Hepatic stellate cell (primary cell): ENCODE results near the gene ADRM1.

Source experiments
- DNase-seq: peaks from one replicate; pipeline ENCODE4 v3.0.0; 2011; ENCODE audit warnings: low spot score

Gene ADRM1

DNA sequence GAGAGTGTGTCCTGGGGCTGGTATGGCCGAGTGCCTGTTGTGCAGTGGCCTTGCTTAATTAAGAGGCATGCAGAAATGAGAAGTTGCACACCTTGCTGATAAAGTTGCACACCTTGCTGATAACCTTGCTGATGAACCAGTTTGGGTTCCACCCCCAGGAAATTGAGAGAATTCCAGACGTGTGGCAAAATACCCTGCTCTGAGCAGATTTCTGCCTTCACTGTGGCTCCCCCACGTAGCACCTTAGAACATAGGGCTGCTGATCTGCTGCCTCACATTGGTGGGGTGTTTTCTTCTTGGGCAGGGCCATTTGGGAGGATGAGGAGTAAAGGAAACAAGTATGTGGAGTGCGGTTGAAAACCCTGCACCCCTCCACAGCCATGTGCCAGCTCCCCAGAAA lies 22.5 kb upstream of the ADRM1 start:
- DNase-seq: no peak

DNA sequence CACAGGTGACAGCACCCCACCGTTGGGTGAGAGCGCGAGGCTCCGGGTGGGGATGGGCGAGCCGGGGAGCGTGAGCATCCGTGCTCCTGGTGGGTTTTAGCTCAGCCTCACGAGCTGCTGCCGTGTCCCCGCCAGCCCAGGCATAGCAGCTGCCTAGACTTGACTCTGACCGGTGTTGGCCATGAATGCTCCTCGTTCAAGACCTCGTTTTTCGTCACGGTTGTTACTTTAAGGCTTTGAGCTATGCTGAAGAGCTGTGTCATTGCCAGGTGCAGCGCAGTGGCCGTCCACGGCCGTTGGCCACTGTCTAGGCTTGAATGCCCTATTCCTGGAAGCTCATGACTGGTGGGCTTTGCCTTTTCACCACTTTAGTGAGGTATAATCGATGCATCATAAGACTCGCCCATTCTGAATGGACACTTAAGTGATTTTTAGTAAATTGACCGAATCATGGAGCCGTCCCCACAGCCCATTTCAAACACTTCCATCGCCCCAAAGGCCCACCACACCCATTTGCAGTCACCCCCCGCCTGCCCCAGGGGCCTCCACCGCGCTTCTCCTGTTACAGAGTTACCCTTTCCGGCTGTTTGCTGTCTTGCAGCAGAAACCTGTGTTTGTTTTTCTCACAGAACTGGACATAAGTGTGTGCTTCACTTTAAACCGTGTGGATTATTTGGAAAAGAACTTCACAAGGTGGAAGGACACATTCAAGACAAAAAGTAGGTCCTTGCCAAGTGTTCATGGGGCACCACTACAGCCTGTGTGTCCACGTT lies 21.4 kb upstream of the ADRM1 start:
- no peak for DNase-seq

DNA sequence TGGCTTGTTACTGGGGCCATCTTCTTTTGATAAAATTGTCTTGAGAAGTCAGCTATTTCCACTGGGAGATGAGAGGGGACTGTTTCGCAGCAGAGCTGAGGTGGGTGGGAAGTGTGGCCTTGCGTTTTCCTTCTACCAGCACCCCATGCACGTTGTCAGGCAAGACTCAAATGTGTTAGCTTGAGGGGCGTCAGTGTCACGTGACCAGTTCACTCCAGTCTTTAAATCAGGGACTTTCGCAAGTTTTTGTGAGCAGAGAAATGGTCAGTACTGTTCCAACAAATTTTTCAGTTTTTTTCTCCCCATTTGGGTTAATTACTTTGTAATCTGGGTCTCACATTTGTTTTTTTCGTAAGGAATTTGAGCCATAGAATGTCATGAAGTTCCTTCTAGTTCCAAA lies 20.7 kb upstream of the ADRM1 start:
- DNase-seq: no peak

DNA sequence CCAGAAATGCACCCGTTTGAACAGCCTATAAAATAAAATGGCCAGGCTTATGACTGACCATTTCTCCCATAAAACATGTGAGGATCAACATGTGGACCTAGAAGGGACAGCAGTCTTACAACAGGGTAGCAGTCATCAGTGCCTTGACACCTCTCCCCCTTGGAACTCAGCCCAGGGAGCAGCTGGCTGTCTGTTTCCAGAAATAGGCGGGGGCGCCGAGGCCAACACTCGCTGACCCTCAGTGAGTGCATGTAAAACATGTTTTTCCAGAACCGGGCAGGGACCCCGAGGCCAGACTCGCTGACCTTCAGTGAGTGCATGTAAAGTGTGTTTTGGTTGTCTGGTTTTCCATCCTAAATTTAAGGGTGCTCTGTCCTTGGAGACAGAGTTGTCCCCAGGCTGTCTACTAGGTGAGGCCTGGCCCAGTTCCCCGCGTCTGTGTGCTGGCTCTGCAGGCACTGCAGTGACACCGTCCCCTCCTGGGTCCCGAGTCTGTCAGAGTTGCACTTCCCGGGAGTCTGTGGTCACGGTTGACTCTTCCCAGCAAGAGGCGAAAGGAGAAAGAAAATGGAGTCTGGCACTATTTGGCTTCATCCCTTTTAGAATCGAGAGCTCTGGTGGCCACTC lies 19.8 kb upstream of the ADRM1 start:
- DNase-seq: no peak

DNA sequence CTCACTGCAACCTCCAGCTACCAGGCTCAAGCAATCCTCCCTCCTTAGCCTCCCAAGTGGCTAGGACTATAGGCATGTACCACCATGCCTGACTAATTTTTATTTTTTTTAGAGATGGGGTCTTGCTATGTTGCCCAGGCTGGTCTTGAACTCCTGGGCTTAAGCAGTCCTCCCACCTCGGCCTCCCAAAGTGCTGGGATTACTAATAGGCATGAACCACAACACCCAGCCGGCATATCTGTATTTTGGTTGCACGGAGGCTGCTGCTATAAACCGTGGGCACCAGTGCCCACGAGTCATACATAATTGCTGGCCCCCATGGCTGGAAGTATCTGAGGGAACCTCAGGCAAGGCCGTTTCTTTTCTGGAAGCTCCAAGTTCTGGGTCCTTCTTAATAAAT lies 18.3 kb upstream of the ADRM1 start:
- no peak for DNase-seq

DNA sequence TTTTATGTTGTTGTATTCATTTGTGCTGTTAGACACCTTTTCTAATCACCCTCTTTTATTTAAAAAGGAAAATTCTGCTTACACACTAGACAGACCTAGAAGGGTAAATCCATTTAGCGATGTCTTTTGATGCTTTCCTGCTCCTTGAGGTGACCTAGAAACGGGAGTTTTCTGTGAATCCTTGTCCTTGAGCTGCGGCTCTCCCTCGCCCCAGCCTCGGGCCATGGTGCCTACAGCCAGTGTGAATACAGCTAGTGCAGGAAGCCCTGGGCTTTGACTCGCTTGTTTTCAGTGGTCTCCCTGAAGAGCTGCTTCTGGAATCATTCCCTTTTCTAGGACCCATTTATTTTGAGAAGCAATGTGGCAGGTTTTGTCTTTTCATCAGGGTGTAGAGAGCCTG lies 17.6 kb upstream of the ADRM1 start:
- no peak for DNase-seq

DNA sequence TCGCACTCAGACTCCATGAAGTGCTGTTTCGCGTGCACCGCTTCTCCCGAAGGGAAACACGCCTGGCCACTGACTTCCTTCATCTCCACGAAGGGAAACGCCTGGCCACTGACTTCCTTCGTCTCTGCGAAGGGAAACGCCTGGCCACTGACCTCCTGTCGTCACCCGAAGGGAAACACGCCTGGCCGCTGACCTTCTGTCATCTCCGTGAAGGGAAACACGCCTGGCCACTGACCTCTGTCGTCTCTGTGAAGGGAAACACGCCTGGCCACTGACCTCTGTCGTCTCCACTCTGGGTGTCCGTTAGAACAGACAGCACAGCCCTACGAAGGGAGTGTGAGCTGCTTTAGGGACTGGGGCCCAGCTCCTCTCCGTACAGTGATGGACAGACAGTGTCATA lies 17.1 kb upstream of the ADRM1 start:
- DNase-seq: no peak

DNA sequence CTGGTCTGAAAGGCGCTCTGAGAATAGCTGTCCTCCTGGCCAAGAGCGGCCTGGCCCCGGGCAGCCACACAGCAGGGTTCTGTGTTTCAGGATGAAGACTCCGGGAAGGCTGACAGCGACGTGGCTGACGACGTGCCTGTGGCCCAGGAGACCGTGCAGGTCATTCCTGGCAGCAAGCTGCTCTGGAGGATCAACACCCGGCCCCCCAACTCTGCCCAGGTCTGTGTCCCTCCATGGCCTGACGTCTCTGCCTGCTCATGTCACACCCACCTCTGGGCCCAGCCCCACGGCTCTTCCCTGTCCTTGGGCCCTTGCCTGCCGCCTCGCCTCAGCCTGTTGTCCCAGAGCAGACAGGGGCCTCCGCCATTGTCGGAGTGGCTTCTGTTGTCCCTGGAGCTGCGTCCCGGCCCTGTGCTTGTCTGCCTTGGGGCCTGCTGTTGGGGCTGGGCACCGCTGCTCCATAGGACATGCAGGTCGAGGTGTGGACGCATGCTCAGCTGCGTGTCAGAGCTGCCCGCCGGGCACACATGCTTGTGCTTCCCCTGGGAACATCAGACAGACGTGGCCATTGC lies 16.2 kb upstream of the ADRM1 start:
- DNase-seq: no peak

DNA sequence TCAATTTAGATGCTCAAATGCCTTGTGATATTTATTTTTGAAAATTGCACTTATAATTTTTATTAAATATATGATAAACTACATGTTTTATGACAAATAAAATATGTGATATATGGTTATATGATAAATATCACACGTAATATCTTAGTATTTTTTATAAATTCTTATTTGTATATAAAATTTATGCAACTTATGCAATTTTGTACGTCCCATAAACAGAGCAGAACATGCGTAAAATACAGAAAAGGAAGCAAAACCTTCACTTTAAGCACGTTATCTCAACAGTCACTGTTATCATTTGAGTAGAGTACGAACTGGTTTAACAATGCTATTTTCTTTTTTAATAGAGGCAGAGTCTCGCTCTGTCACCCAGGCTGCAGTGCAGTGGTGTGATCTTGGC lies 15.7 kb upstream of the ADRM1 start:
- DNase-seq: no peak

DNA sequence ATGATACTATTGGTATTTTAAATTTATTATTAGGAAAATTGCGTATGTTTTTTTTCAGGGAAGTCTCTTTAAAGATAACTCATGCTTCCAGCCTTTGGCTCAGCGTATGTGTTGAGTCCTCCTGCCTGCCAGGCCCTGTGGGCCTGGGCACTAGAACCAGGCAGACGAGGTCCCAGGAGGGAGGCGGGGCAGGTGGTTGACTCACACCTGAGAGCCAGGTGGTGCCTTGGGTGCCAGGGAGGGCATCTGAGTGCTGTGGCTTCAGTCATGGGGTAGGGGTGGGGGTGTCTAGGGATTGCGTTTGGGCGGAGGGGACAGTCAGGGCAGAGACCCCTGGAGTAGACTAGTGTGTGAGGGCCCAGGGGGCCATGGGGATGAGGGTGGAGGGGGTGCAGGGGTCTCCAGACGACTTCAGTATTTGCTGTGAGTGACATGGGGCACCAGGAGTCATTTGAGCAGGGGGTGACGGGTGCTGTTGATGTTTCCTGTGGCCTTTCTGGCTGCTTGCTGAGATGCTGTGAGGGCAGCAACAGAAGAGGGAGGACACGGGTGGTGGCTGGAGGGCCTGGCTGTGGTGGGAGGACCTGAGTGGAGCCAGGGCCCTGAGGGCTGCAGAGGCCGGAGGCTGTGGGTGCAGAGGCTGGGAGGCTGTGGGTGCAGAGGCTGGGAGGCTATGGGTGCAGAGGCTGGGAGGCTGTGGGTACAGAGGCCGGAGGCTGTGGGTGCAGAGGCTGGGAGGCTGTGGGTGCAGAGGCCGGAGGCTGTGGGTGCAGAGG lies 14.8 kb upstream of the ADRM1 start:
- no peak for DNase-seq

DNA sequence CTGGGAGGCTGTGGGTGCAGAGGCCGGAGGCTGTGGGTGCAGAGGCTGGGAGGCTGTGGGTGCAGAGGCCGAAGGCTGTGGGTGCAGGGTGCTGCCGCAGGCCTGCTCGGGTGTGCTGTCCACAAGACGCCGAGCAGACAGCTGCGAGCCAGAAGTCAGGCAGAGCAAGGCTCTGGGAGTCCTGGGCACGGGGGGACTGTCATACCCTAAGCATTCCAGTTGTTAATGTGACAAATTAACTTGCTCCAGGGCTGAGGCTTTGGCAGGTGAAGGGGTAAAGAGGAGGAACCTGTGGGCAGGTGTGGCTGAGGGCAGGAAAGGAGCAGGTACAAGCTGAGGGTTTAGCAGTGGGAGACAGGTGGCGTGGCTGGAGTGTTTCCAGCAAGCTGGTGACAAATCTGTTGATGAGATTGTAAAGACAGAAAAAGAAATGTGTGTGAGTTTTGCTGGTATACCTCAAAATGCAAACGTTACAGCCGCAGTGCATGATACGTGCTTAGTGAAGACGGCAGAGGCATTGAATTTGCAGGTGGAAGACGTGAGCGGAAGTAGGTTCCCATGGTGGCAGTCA lies 14.2 kb upstream of the ADRM1 start:
- DNase-seq: no peak

DNA sequence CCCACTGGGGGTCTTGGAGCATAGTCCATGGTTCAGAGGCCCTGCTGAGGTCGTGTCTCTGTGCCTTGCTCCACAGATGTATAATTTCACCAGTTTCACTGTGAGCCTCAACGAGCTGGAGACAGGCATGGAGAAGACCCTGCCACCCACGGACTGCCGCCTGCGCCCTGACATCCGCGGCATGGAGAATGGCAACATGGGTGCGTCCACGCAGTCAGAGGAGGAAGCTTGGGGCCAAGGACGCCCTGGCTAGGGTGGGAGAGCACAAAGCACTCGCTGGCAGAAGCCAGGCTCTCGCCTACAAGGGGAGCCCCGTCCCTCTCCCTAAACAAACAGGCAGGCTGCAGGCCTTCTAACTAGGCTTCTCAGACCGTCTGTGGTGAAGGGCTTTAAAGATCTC lies 13.7 kb upstream of the ADRM1 start:
- no peak for DNase-seq

DNA sequence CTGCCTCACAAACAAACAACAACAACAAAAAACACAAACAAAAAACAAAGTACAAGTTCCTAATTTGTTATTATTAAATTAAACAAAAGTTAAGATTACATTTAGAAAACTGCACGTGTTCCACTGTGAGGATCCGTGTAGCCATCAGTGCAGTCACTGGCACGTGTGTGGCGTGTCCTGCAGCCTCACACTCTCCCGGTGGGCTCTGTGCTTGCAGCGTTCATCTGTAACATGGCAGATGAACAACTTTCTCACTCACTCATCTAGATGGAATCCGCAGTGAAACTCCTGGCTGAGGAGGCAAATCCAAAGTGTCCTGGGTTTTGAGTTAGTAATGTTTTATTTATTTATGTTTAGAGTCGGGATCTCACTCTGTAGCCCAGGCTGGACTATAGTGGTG lies 12.9 kb upstream of the ADRM1 start:
- no peak for DNase-seq

DNA sequence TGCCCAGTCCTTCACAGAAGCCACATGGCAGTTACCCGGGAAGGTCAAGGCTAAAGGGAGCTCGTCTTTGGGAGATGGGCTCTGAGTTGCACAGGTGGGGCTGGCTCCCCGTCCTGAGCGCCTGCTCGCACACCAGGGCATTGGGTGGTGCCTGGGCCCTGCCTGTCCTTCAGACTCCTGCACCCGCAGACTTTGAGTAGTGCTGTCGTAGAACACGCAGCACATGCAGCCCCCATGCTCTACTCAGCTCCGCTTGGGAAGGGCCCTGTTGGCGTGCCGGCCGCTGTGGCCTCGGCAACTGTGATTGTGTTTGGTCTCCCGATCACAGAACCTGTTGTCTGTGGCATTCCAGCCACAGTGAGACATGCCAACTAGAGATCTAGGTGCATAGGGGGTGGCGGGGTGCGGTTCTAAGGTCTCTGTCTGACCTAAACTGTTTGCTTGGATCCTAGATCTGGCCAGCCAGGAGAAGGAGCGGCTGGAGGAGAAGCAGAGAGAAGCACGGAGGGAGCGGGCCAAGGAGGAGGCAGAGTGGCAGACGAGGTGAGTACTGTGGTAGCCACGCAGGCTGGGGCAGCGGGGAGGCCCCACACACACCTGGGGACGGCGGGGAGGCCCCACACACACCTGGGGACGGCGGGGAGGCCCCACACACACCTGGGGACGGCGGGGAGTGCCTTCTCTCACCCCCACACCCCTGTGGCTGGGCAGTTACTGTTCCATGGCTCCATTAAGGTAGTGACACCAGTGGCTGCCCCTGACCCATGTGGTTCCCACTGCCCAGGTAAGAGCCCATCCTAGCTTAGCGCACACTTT lies 11.3 kb upstream of the ADRM1 start:
- DNase-seq: no peak

DNA sequence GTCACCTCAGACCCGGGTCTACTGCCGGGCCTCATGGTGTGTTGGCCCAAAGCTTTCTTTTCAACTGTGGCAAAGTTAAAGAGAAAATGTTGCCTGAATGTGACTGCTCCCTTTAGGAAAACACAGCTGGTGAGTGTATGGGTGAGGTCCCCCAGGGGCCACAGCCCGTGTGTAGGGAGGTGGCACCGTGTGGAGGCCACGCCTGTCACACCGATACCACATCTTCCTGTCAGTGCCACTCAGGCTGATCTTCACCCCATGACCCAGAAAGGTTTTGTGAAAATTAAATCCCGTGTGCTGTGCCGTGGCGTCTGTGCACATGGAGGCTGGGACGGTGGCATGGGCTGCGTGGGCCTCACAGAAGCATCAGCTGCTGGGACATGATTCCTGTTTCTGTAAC lies 10.7 kb upstream of the ADRM1 start:
- DNase-seq: no peak

DNA sequence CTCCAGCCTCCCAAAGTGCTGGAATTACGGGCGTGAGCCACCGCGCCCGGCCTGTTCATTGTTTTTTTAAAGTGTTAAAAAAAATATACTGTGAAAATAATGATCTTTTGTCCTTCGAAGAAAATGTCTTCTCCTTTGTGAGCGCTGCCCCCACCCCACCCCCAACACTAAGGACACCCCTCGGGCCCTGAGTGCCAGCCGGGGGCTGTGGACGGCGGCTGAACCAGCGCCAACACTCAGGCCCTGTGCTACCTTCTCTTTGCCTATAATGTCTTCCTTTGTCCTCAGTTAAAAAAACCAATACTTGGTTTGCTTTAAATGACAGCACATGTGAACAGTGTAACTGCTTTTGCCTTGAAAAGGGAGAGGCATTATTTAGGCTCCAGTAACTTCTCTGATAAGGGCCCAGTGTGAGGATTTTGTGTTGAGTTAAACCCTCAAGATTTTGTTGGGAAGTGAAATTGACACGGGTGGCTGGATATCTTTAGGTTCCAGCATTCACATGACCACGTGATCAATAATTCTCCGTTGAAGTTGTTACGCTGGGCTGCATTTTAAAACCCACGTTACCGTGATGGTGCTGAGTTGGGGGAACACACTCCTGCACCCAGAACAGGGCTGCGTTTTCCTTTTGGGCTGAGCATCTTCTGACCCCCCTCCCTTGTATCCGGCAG lies 9.5 kb upstream of the ADRM1 start:
- no peak for DNase-seq

DNA sequence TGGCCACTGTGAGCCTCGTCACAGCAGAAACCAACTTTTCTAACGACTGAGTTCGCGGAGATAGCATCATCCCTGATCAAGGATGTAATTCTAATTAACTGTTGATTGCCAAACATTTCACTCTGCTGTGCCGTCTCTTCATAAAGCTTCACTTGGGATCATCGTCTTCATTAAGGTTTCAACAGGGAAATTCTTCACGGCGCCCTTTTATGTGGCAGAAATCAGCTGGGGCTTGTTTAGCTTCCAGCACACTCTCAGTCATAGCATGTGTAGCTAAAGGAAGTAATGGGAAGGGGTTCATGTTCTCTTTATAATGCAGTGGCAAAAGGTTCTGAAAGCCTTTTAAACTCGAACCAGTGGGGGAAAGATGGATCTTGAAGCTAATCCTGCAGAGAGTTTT lies 8.9 kb upstream of the ADRM1 start:
- no peak for DNase-seq

DNA sequence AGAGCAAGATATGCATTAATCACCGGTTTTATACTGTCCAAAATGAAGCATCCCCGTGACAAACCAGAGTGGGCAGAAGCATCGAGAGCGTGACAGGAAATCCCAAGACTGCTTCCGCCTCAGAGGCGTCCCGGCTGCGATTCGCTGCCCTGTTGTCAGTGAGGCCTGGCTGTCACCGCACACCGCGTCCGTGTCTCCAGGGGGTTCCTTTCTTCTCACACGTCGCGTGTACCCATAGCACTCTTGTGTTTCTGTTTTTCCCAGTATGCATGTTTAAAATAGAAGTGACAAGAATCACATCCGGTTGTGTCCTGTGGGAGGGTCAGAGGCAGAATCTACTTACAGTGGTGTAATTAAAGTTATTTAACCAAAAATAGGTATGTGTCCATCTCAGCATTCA lies 8.3 kb upstream of the ADRM1 start:
- no peak for DNase-seq

DNA sequence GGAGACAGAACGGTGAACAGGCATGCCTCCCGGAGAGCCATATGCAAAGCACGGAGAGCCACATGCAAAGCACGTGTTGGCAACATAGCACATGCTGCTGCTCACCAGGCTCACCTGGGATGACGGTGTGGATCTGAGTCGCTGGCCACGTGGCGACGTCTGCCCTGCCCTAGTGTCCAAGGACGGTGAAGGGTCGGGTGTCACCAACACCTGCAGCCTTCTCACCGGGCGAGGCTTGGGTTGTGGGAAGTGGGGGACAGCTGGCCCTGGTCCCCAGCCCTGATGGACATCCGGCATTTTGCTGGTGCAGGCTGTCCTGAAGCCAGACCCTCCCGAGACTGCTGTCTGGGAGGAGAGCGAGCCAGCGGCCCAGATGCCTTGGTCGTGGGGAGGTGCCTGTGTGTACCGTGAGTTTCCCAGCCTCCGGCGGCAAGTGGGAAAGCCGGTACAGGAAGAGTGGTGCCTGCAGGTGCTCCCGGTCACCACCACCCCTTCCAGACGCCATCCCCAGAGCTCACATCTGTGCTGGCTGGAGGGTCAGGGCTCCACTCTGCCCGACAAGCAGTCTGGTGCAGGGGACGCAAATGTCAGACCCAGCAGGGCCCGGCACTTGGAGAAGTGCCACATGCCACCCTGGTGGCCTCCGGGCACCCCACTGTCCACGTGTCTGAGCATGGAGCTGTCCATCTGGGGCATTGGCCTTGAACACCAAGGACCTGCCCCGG lies 5.9 kb upstream of the ADRM1 start:
- no peak for DNase-seq

DNA sequence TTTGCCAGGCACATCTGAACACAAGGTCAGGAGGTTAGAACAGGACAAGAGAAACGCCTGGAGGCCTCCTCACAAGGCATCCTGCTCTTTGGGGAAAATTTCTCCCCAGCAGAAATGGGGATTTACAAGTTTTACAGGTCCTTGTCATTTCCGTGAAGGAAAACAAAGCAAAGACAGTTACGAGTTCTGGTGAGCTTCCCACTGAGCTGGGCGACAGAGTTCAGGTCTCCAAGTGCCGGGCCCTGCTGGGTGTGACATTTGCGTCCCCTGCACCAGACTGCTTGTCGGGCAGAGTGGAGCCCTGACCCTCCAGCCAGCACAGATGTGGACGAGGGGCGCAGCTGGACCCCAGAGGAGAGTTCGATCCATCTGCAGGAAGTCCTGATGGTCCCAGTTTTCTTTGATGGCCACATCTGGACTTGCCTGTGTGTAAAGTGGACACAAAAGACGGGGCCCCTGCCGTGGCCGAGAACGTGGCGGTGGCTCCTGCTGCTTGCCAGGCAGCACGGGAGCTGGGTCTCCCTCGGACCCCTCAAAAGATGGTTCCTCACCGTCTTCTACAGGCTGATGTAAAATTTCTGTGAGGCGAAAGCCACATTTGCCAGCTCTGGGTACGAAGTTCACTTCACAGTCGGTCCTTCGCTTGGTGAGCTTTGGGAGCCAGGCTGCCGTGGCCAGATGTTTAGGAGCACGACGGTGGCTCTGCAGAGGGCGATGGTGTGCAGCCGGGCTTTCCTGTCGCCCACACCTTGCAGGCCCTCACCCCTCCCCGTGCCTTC lies 5.2 kb upstream of the ADRM1 start:
- no peak for DNase-seq
